Measurements from ENCODE around the gene LYPD6B.

The LYPD6B gene

GRCh38 chr2:148994341-148994740 lies 44.2 kb upstream of the LYPD6B start:
- DNase-seq = no peak
- Mint-ChIP-seq H3K27ac (no peak overlapping the region), H3K36me3 (ENCODE audit: low read depth) (peaks cover 13% of the 10 kb centered on the region), H3K4me1 (peaks cover 25% of the 10 kb centered on the region), H3K9me3 (no peaks in the 10 kb centered on the region), H3K27me3 (ENCODE audit: low read depth, poor library complexity) (peaks cover 3% of the 10 kb centered on the region), H3K4me3 (no peak overlapping the region)
- TF ChIP-seq CTCF (IDR thresholded peaks at IDR 0.05) = no peak

- H3K27ac Mint-ChIP-seq = no peak overlapping the region
- peaks cover 26% of the 10 kb centered on the region for H3K36me3 Mint-ChIP-seq (ENCODE audit: low read depth)
- no peak overlapping the region for H3K4me3 Mint-ChIP-seq
- no peak for TF ChIP-seq CTCF (IDR thresholded peaks at IDR 0.05)
- no peaks in the 10 kb centered on the region for H3K9me3 Mint-ChIP-seq
- H3K4me1 Mint-ChIP-seq = peaks cover 34% of the 10 kb centered on the region
- H3K27me3 Mint-ChIP-seq (ENCODE audit: low read depth, poor library complexity) = peaks cover 3% of the 10 kb centered on the region
- no peak for DNase-seq
These were observed 41.7 kb upstream of the LYPD6B start for GRCh38 chr2:148996805-148997204.

- DNase-seq = no peak
- Mint-ChIP-seq H3K27me3 (ENCODE audit: low read depth, poor library complexity) (peaks cover 3% of the 10 kb centered on the region), H3K4me1 (peaks cover 34% of the 10 kb centered on the region), H3K4me3 (no peak overlapping the region), H3K9me3 (peaks cover 11% of the 10 kb centered on the region), H3K27ac (peak overlapping the region; percentile 87), H3K36me3 (ENCODE audit: low read depth) (peaks cover 41% of the 10 kb centered on the region)
- TF ChIP-seq CTCF (IDR thresholded peaks at IDR 0.05) = no peak
These were observed 40.2 kb upstream of the LYPD6B start for GRCh38 chr2:148998165-148998830.

GRCh38 chr2:148998831-148999200 lies 39.7 kb upstream of the LYPD6B start:
- DNase-seq = no peak
- TF ChIP-seq CTCF (IDR thresholded peaks at IDR 0.05) = no peak
- Mint-ChIP-seq H3K4me1 (peaks cover 35% of the 10 kb centered on the region), H3K4me3 (peak overlapping the region; percentile 31), H3K36me3 (ENCODE audit: low read depth) (peaks cover 45% of the 10 kb centered on the region), H3K27ac (no peak overlapping the region), H3K27me3 (ENCODE audit: low read depth, poor library complexity) (peaks cover 3% of the 10 kb centered on the region), H3K9me3 (peaks cover 16% of the 10 kb centered on the region)

- DNase-seq = no peak
- H3K9me3 Mint-ChIP-seq = peaks cover 16% of the 10 kb centered on the region
- H3K27me3 Mint-ChIP-seq (ENCODE audit: low read depth, poor library complexity) = peaks cover 3% of the 10 kb centered on the region
- H3K4me1 Mint-ChIP-seq = peaks cover 41% of the 10 kb centered on the region
- H3K4me3 Mint-ChIP-seq = no peak overlapping the region
- peaks cover 48% of the 10 kb centered on the region for H3K36me3 Mint-ChIP-seq (ENCODE audit: low read depth)
- TF ChIP-seq CTCF (IDR thresholded peaks at IDR 0.05) = no peak
- H3K27ac Mint-ChIP-seq = peak overlapping the region; percentile 24
These were observed 39.0 kb upstream of the LYPD6B start for GRCh38 chr2:148999451-148999921.
